CD4-positive, alpha-beta T cell treated with Interferon gamma for 1 hour (primary cell): Measurements from ENCODE around the gene EXTL2.
"Not testable (repeated sequence)": the region's sequence is repeated elsewhere in the genome, so short reads cannot be mapped to it uniquely, and the experiment has no call there.

ENCODE experiments used
- DNase-seq: peaks from one replicate; pipeline ENCODE4 v3.0.0-alpha.2; 2020

The EXTL2 gene

GRCh38 chr1:100896481-100896982, 1.9 kb upstream of the EXTL2 start:
- peak; percentile 73 for DNase-seq

- peak; percentile 96 for DNase-seq
Measured at GRCh38 chr1:100895540-100896480, 1.2 kb upstream of the EXTL2 start, which contains the start of gene SLC30A7. SLC30A7 (plus strand) TSS chr1:100896090; CDS start chr1:100896263, 173 bp downstream.

- no peak for DNase-seq
Measured at GRCh38 chr1:100893718-100894117, 924 bp downstream of the EXTL2 start.

GRCh38 chr1:100892554-100892953, 2.1 kb downstream of the EXTL2 start:
- no peak for DNase-seq

GRCh38 chr1:100891380-100891779, 3.3 kb downstream of the EXTL2 start:
- DNase-seq, result no peak

GRCh38 chr1:100889869-100890482, 4.7 kb downstream of the EXTL2 start:
- DNase-seq, result not testable (repeated sequence)

- not testable (repeated sequence) for DNase-seq
Measured at GRCh38 chr1:100889007-100889406, 5.6 kb downstream of the EXTL2 start.

GRCh38 chr1:100883963-100884362, 10.7 kb downstream of the EXTL2 start:
- no peak for DNase-seq

- DNase-seq, result no peak
Measured at GRCh38 chr1:100882698-100883097, 11.9 kb downstream of the EXTL2 start.

- DNase-seq, result no peak
Measured at GRCh38 chr1:100881687-100882086, 13.0 kb downstream of the EXTL2 start.

GRCh38 chr1:100879422-100879821, 15.2 kb downstream of the EXTL2 start:
- no peak for DNase-seq

- DNase-seq, result no peak
Measured at GRCh38 chr1:100876291-100876690, 18.4 kb downstream of the EXTL2 start.

GRCh38 chr1:100875228-100875627, 19.4 kb downstream of the EXTL2 start:
- no peak for DNase-seq

GRCh38 chr1:100874433-100874832, 20.2 kb downstream of the EXTL2 start:
- no peak for DNase-seq

GRCh38 chr1:100869996-100870395, 24.6 kb downstream of the EXTL2 start:
- no peak for DNase-seq

- DNase-seq, result no peak
Measured at GRCh38 chr1:100868364-100868995, 26.2 kb downstream of the EXTL2 start.

GRCh38 chr1:100866901-100867206, 27.8 kb downstream of the EXTL2 start:
- no peak for DNase-seq

GRCh38 chr1:100866041-100866900, 28.4 kb downstream of the EXTL2 start:
- no peak for DNase-seq

GRCh38 chr1:100862591-100862990, 32.1 kb downstream of the EXTL2 start:
- no peak for DNase-seq

- no peak for DNase-seq
Measured at GRCh38 chr1:100861379-100861778, 33.3 kb downstream of the EXTL2 start.

GRCh38 chr1:100860397-100860991, 34.1 kb downstream of the EXTL2 start:
- DNase-seq, result no peak

GRCh38 chr1:100855116-100855515, 39.5 kb downstream of the EXTL2 start:
- not testable (repeated sequence) for DNase-seq
